GM18505 (cell line): ENCODE results near the gene ACBD6.

ENCODE experiments used
- ATAC-seq: cut with Tn5 transposase; IDR thresholded peaks from one replicate; pipeline ENCODE4 v1.9.1; 2021; ENCODE audit not compliant: unreplicated experiment
- POLR2A ChIP-seq: IDR thresholded peaks from 4 replicates; pipeline ENCODE4 v1.6.1; 2011; ENCODE audit warnings: borderline replicate concordance; ENCODE audit not compliant: insufficient read depth, insufficient read length; ENCODE audit errors: extremely low read depth

The ACBD6 gene

GRCh38 chr1:180519846-180520245, 17.5 kb upstream of the ACBD6 start:
- no peak for ATAC-seq
- TF ChIP-seq POLR2A: no peak

- no peak for TF ChIP-seq POLR2A
- peak; percentile 81 for ATAC-seq
Measured at GRCh38 chr1:180515857-180516388, 13.5 kb upstream of the ACBD6 start.

GRCh38 chr1:180515364-180515763, 13.0 kb upstream of the ACBD6 start:
- no peak for ATAC-seq
- TF ChIP-seq POLR2A: no peak

- no peak for TF ChIP-seq POLR2A
- no peak for ATAC-seq
Measured at GRCh38 chr1:180513531-180513930, 11.2 kb upstream of the ACBD6 start.

GRCh38 chr1:180510882-180511281, 8.5 kb upstream of the ACBD6 start:
- TF ChIP-seq POLR2A: no peak
- no peak for ATAC-seq

GRCh38 chr1:180508725-180509097, 6.3 kb upstream of the ACBD6 start:
- no peak for TF ChIP-seq POLR2A
- ATAC-seq: no peak

- ATAC-seq: no peak
- no peak for TF ChIP-seq POLR2A
Measured at GRCh38 chr1:180507795-180508724, 5.7 kb upstream of the ACBD6 start.

- TF ChIP-seq POLR2A: no peak
- ATAC-seq: no peak
Measured at GRCh38 chr1:180505732-180506335, 3.5 kb upstream of the ACBD6 start.

GRCh38 chr1:180504186-180504585, 1.8 kb upstream of the ACBD6 start:
- ATAC-seq: no peak
- TF ChIP-seq POLR2A: no peak

- ATAC-seq: no peak
- no peak for TF ChIP-seq POLR2A
Measured at GRCh38 chr1:180503280-180503862, 994 bp upstream of the ACBD6 start.

- ATAC-seq: peak; percentile 39
- no peak for TF ChIP-seq POLR2A
Measured at GRCh38 chr1:180501865-180502360, 464 bp downstream of the ACBD6 start.

- ATAC-seq: no peak
Measured at GRCh38 chr1:180500689-180501088, 1.7 kb downstream of the ACBD6 start.

GRCh38 chr1:180498594-180498993, 3.8 kb downstream of the ACBD6 start:
- TF ChIP-seq POLR2A: no peak
- ATAC-seq: no peak

More at GRCh38 chr1:180500689-180501088, 1.7 kb downstream of the ACBD6 start:
- TF ChIP-seq POLR2A: no peak
